Kidney epithelial cell (primary cell): ENCODE results near the gene ATXN2. TPM values are rescaled to one million over a fixed set of nuclear protein-coding genes. Genes with fewer than 3 reads are reported as not detected.
A peak's percentile ranks its signal among the peaks of the same experiment; 100 is the strongest.

Experiments used
- DNase-seq: peaks from one replicate; pipeline ENCODE4 v3.0.0-alpha.2; 2010; ENCODE audit warnings: low read depth
- H3K27me3 ChIP-seq: 2 replicates; pipeline ENCODE4 v1.6.0; 2011; ENCODE audit warnings: low read length; ENCODE audit not compliant: control insufficient read depth, insufficient read depth
- H3K36me3 ChIP-seq: 2 replicates; pipeline ENCODE4 v1.5.1; 2011; ENCODE audit warnings: low read length; ENCODE audit not compliant: control insufficient read depth, insufficient read depth
- H3K4me3 ChIP-seq: 2 replicates; pipeline ENCODE4 v1.5.1; 2011; ENCODE audit warnings: low read depth, mild to moderate bottlenecking, control low read depth, low read length
- total RNA-seq: library from RNA; depleted of rRNA; stranded (reverse); fragments of >200 nt; gene quantifications from 2 replicates; pipeline ENCODE4 v1.2.3, GENCODE V29; 2015
- TF ChIP-seq, protein P1 (sequence below): IDR thresholded peaks from 2 replicates; pipeline ENCODE4 v1.5.1; 2011; ENCODE audit warnings: mild to moderate bottlenecking, moderate library complexity, low read length, control low read depth, inconsistent platforms; ENCODE audit not compliant: insufficient read depth, poor library complexity, severe bottlenecking

The ATXN2 gene
- total RNA-seq, 1 donor from 2014 or later: 26.3 TPM

DNA sequence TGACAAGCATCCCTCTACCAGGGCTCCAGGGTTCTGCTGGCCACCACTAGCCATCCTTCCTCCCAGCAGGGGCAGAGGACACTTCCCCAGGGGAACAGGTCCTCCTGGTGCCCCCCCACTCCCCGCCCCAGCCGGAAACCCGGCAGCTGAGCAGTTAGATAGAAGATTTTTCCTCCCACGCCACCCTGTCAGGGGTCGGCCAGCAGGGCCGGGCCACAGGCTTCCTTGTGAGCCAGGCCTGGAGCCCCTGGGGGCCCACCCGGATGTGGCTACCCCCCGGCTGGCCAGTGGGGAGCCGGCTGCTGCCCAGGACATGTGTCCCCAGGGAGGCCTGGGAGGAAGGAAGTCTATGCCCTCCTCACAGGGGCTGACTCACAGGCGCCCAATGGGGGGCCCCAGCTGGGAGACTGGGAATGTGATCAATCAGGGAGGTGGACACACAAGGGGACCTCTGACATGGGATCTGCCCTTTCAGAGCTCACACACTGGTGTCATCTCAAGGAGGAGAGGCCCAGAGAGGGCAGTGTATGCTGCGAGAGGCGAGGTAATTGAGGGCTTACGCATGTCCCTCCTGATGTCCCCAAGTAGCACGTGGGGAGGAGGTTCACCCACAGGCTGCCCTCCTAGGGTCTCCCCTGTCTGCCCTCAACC lies 189.2 kb downstream of the ATXN2 start:
- no peak overlapping the region for H3K4me3 ChIP-seq
- TF ChIP-seq, protein P1, sequence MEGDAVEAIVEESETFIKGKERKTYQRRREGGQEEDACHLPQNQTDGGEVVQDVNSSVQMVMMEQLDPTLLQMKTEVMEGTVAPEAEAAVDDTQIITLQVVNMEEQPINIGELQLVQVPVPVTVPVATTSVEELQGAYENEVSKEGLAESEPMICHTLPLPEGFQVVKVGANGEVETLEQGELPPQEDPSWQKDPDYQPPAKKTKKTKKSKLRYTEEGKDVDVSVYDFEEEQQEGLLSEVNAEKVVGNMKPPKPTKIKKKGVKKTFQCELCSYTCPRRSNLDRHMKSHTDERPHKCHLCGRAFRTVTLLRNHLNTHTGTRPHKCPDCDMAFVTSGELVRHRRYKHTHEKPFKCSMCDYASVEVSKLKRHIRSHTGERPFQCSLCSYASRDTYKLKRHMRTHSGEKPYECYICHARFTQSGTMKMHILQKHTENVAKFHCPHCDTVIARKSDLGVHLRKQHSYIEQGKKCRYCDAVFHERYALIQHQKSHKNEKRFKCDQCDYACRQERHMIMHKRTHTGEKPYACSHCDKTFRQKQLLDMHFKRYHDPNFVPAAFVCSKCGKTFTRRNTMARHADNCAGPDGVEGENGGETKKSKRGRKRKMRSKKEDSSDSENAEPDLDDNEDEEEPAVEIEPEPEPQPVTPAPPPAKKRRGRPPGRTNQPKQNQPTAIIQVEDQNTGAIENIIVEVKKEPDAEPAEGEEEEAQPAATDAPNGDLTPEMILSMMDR: no peak
- H3K27me3 ChIP-seq: no peaks in the 10 kb centered on the region
- H3K36me3 ChIP-seq: no peaks in the 10 kb centered on the region
- no peak for DNase-seq

- DNase-seq: no peak
- H3K4me3 ChIP-seq: no peak overlapping the region
Measured at GRCh38 chr12:111409403-111409779, 189.7 kb downstream of the ATXN2 start.

DNA sequence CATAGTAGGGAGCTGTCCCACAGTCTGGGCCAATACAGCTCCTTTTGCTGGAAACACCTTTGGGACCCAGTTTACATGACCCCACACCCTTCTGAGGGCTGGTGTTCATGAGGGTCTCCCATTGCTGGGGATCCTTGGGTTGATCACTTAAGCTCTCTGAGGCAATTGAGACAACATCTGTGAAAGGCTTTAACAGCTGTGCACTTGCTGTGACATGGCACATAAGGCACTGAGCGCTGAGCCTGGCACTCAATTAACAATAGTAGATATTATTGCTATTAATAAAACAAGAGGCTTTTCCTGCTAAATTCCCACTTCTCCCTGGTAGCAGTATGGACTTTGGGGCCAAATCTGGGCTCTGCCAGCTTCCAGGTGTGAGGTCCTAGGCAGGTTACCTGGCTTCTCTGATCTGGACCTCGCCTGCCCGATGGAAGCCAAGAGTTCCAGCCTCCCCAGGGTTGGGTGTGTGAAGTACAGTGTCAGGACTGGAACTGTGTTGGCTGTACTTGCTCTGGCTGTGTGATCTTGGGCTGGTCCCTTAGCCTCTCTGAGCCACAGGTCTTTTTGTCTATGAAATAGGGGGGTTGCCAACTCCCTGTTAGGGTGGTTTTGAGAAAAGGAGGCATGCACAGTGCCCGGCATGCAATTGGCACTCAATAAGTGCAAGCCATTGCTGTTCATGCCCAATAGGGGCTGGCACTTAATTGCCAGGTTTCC lies 190.3 kb downstream of the ATXN2 start:
- H3K4me3 ChIP-seq: no peak overlapping the region
- DNase-seq: no peak
- TF ChIP-seq, protein P1: no peak
- no peaks in the 10 kb centered on the region for H3K36me3 ChIP-seq
- no peaks in the 10 kb centered on the region for H3K27me3 ChIP-seq

More at GRCh38 chr12:111409403-111409779, 189.7 kb downstream of the ATXN2 start:
- TF ChIP-seq, protein P1: no peak
- no peaks in the 10 kb centered on the region for H3K27me3 ChIP-seq
- H3K36me3 ChIP-seq: no peaks in the 10 kb centered on the region

- no peak overlapping the region for H3K4me3 ChIP-seq
- H3K36me3 ChIP-seq: no peaks in the 10 kb centered on the region
- no peak for DNase-seq
- TF ChIP-seq, protein P1: no peak
- no peaks in the 10 kb centered on the region for H3K27me3 ChIP-seq
Measured at GRCh38 chr12:111408116-111408440, 191.0 kb downstream of the ATXN2 start.

DNA sequence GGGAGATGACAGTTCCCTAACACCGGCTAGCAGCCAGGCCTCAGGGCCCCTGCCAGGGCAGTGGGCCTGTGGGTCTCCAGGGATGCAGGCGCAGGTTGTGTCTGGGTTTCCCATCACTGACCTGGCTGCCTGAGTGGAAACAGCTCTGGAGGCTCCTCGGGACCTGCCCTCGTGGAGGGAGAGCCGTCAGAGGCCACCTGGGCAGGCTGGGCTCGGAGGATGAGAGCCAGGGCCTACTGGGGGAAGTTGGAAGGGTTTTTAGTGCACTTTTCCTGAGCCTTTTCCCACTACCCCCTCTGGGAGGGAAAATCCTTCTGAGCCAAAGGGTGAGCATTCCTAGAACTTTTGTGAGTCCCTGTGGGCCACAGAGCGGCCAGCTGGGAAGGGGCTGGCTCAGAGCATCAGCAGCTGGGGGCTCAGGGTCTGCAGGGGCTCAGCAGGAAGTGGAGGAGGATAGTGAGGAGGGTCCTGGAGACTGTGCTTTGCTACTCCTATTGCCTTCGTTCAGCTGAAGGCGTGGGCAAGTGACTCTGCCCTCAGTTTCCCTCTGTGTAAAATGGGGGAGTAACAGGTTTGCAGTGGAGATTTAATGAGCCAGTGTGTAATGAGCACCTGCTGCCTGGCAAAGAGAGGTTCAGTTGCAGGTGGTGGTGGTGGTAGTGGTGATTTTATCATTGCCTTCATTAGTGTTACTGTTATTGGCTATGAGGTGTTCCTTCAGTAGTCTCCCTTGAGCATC lies 191.6 kb downstream of the ATXN2 start:
- no peak for DNase-seq
- Histone ChIP-seq H3K36me3 (no peaks in the 10 kb centered on the region), H3K27me3 (no peaks in the 10 kb centered on the region), H3K4me3 (peak overlapping the region; percentile 68)
- TF ChIP-seq, protein P1: no peak
